HG02852 (cell line): ENCODE measurements around the gene MOB3A.

Experiments
- ATAC-seq: cut with Tn5 transposase; IDR thresholded peaks from one replicate; pipeline ENCODE4 v1.9.1; 2021; ENCODE audit warnings: mild to moderate bottlenecking, moderate library complexity; ENCODE audit not compliant: unreplicated experiment

Gene MOB3A

GRCh38 chr19:2126879-2127518, 30.9 kb upstream of the MOB3A start:
- ATAC-seq, result no peak

- ATAC-seq, result no peak
These were observed 27.7 kb upstream of the MOB3A start for GRCh38 chr19:2123682-2124387.

GRCh38 chr19:2122982-2123381, 26.9 kb upstream of the MOB3A start:
- no peak for ATAC-seq

GRCh38 chr19:2122251-2122650, 26.1 kb upstream of the MOB3A start:
- no peak for ATAC-seq

- ATAC-seq, result no peak
These were observed 25.4 kb upstream of the MOB3A start for GRCh38 chr19:2121416-2122051.

GRCh38 chr19:2120821-2121220, 24.7 kb upstream of the MOB3A start:
- ATAC-seq, result no peak

GRCh38 chr19:2119921-2120785, 24.0 kb upstream of the MOB3A start:
- no peak for ATAC-seq

GRCh38 chr19:2118438-2118837, 22.3 kb upstream of the MOB3A start:
- no peak for ATAC-seq

GRCh38 chr19:2117215-2117960, 21.3 kb upstream of the MOB3A start:
- no peak for ATAC-seq

GRCh38 chr19:2116507-2116906, 20.4 kb upstream of the MOB3A start:
- ATAC-seq, result no peak

GRCh38 chr19:2115911-2116426, 19.8 kb upstream of the MOB3A start:
- ATAC-seq, result no peak

GRCh38 chr19:2115324-2115723, 19.2 kb upstream of the MOB3A start:
- ATAC-seq, result no peak

GRCh38 chr19:2114821-2115220, 18.7 kb upstream of the MOB3A start:
- ATAC-seq, result no peak

GRCh38 chr19:2114218-2114617, 18.1 kb upstream of the MOB3A start:
- no peak for ATAC-seq

- ATAC-seq, result no peak
These were observed 17.5 kb upstream of the MOB3A start for GRCh38 chr19:2113439-2114211.

- no peak for ATAC-seq
These were observed 16.6 kb upstream of the MOB3A start for GRCh38 chr19:2112516-2113320.

- ATAC-seq, result no peak
These were observed 15.8 kb upstream of the MOB3A start for GRCh38 chr19:2111886-2112285.

- ATAC-seq, result no peak
These were observed 15.3 kb upstream of the MOB3A start for GRCh38 chr19:2111425-2111824.

GRCh38 chr19:2110822-2111221, 14.7 kb upstream of the MOB3A start:
- ATAC-seq, result no peak
